Natural killer cell treated with Interleukin-12 subunit alpha and Interleukin-12 subunit beta and Interleukin-15 and Interleukin-18, amount 100 ng/mL, for 72 hours (primary cell): ENCODE results near the gene AKR1B1. TPM values are rescaled to one million over a fixed set of nuclear protein-coding genes. Genes with fewer than 3 reads are reported as not detected.

ENCODE experiments used
- ATAC-seq, 2 donors: fragments of 150-1000 bp; cut with Tn5 transposase in 1 of 2; sonication (Bioruptor Pico), chemical (Tn5 transposase) in 1 of 2; 2 replicates each; pipeline ENCODE4 v1.10.0; 2021
- DNase-seq: peaks from one replicate; pipeline ENCODE4 v3.0.0; 2022; ENCODE audit warnings: low spot score
- H3K27ac Mint-ChIP-seq, 2 donors: 1 replicate in 1 of 2; 2 replicates in 1 of 2; pipeline ENCODE4 v1.8.0; 2022; ENCODE audit warnings: mixed read lengths in 2 of 2, mild to moderate bottlenecking in 1 of 2, moderate library complexity in 1 of 2
- H3K27me3 Mint-ChIP-seq, 2 donors: 1 replicate in 1 of 2; 2 replicates in 1 of 2; pipeline ENCODE4 v1.8.0; 2022; ENCODE audit warnings: mixed read lengths in 2 of 2
- H3K36me3 Mint-ChIP-seq: one replicate; pipeline ENCODE4 v1.8.0; 2022; ENCODE audit warnings: mixed read lengths
- H3K4me1 Mint-ChIP-seq, 2 donors: 1 replicate in 1 of 2; 2 replicates in 1 of 2; pipeline ENCODE4 v1.8.0; 2022; ENCODE audit warnings: low read depth in 2 of 2, mixed read lengths in 2 of 2, mild to moderate bottlenecking in 1 of 2
- H3K4me3 Mint-ChIP-seq: one replicate; pipeline ENCODE4 v1.8.0; 2022; ENCODE audit warnings: mixed read lengths
- H3K9me3 Mint-ChIP-seq: 2 replicates; pipeline ENCODE4 v1.8.0; 2022; ENCODE audit warnings: mixed read lengths
- total RNA-seq, 2 donors: library from RNA; stranded (reverse); gene quantifications; one replicate each; pipeline ENCODE4 v1.2.3, GENCODE V29; 2022

The AKR1B1 gene
- total RNA-seq, 2 donors from 2014 or later: 102 to 115 TPM

- DNase-seq (no peak), ATAC-seq (no peak)
- H3K4me3 Mint-ChIP-seq: no peak overlapping the region
- H3K27me3 Mint-ChIP-seq: peaks cover 24 to 32% of the 10 kb centered on the region in 2 donors
- H3K27ac Mint-ChIP-seq: no peak overlapping the region
- H3K4me1 Mint-ChIP-seq: no peaks in the 10 kb centered on the region
- H3K9me3 Mint-ChIP-seq: no peaks in the 10 kb centered on the region
- no peaks in the 10 kb centered on the region for H3K36me3 Mint-ChIP-seq
These were observed 21.8 kb upstream of the AKR1B1 start for GRCh38 chr7:134480730-134481129.

GRCh38 chr7:134480202-134480601 is 21.3 kb upstream of the AKR1B1 start:
- Mint-ChIP-seq H3K4me1 (no peaks in the 10 kb centered on the region), H3K36me3 (no peaks in the 10 kb centered on the region), H3K4me3 (no peak overlapping the region), H3K27me3 (peaks cover 20 to 27% of the 10 kb centered on the region in 2 donors), H3K27ac (no peak overlapping the region), H3K9me3 (no peaks in the 10 kb centered on the region)
- DNase-seq (no peak), ATAC-seq (no peak)

- DNase-seq: no peak
- H3K36me3 Mint-ChIP-seq: no peaks in the 10 kb centered on the region
- peaks cover 18 to 21% of the 10 kb centered on the region in 2 donors for H3K27me3 Mint-ChIP-seq
- no peak for ATAC-seq
- no peak overlapping the region for H3K4me3 Mint-ChIP-seq
- H3K4me1 Mint-ChIP-seq: no peaks in the 10 kb centered on the region
- H3K9me3 Mint-ChIP-seq: no peaks in the 10 kb centered on the region
- no peak overlapping the region for H3K27ac Mint-ChIP-seq
These were observed 19.8 kb upstream of the AKR1B1 start for GRCh38 chr7:134478707-134479106.

GRCh38 chr7:134477954-134478353 is 19.1 kb upstream of the AKR1B1 start:
- H3K9me3 Mint-ChIP-seq: no peaks in the 10 kb centered on the region
- DNase-seq: no peak
- H3K36me3 Mint-ChIP-seq: no peaks in the 10 kb centered on the region
- H3K27ac Mint-ChIP-seq: no peak overlapping the region
- ATAC-seq: no peak
- no peaks in the 10 kb centered on the region for H3K4me1 Mint-ChIP-seq
- H3K27me3 Mint-ChIP-seq: peaks cover 11 to 21% of the 10 kb centered on the region in 2 donors
- H3K4me3 Mint-ChIP-seq: no peak overlapping the region

- DNase-seq (no peak), ATAC-seq (no peak)
- Mint-ChIP-seq H3K9me3 (no peaks in the 10 kb centered on the region), H3K36me3 (no peaks in the 10 kb centered on the region), H3K4me3 (no peak overlapping the region), H3K27me3 (peaks cover 4 to 25% of the 10 kb centered on the region in 2 donors), H3K4me1 (no peaks in the 10 kb centered on the region), H3K27ac (no peak overlapping the region)
These were observed 17.1 kb upstream of the AKR1B1 start for GRCh38 chr7:134476044-134476443.

- no peaks in the 10 kb centered on the region for H3K4me1 Mint-ChIP-seq
- DNase-seq (no peak), ATAC-seq (no peak)
- H3K4me3 Mint-ChIP-seq: no peak overlapping the region
- no peak overlapping the region for H3K27ac Mint-ChIP-seq
- no peaks in the 10 kb centered on the region for H3K9me3 Mint-ChIP-seq
- H3K36me3 Mint-ChIP-seq: no peaks in the 10 kb centered on the region
- H3K27me3 Mint-ChIP-seq: peaks cover 4 to 25% of the 10 kb centered on the region in 2 donors
These were observed 15.9 kb upstream of the AKR1B1 start for GRCh38 chr7:134474828-134475227.

- no peaks in the 10 kb centered on the region for H3K36me3 Mint-ChIP-seq
- no peaks in the 10 kb centered on the region for H3K4me1 Mint-ChIP-seq
- H3K4me3 Mint-ChIP-seq: no peak overlapping the region
- no peak overlapping the region for H3K27ac Mint-ChIP-seq
- peaks cover 4 to 21% of the 10 kb centered on the region in 2 donors for H3K27me3 Mint-ChIP-seq
- no peaks in the 10 kb centered on the region for H3K9me3 Mint-ChIP-seq
- DNase-seq (no peak), ATAC-seq (no peak)
These were observed 15.0 kb upstream of the AKR1B1 start for GRCh38 chr7:134473861-134474291.

- ATAC-seq (no peak), DNase-seq (no peak)
- H3K27ac Mint-ChIP-seq: no peak overlapping the region
- no peaks in the 10 kb centered on the region for H3K36me3 Mint-ChIP-seq
- H3K9me3 Mint-ChIP-seq: no peaks in the 10 kb centered on the region
- H3K27me3 Mint-ChIP-seq: peaks cover 4 to 21% of the 10 kb centered on the region in 2 donors
- no peaks in the 10 kb centered on the region for H3K4me1 Mint-ChIP-seq
- H3K4me3 Mint-ChIP-seq: no peak overlapping the region
These were observed 13.8 kb upstream of the AKR1B1 start for GRCh38 chr7:134472572-134473244.

GRCh38 chr7:134470864-134471263 is 12.0 kb upstream of the AKR1B1 start:
- ATAC-seq (no peak), DNase-seq (no peak)
- Mint-ChIP-seq H3K27ac (no peak overlapping the region), H3K27me3 (peaks cover 4 to 20% of the 10 kb centered on the region in 2 donors), H3K36me3 (no peaks in the 10 kb centered on the region), H3K4me1 (no peaks in the 10 kb centered on the region), H3K4me3 (no peak overlapping the region), H3K9me3 (no peaks in the 10 kb centered on the region)

- Mint-ChIP-seq H3K4me3 (no peak overlapping the region), H3K36me3 (peaks cover 9% of the 10 kb centered on the region), H3K4me1 (no peaks in the 10 kb centered on the region), H3K27ac (no peak overlapping the region), H3K27me3 (peaks cover 0 to 17% of the 10 kb centered on the region in 2 donors), H3K9me3 (peaks cover 6% of the 10 kb centered on the region)
- DNase-seq: no peak
- no peak for ATAC-seq
These were observed 10.7 kb upstream of the AKR1B1 start for GRCh38 chr7:134469622-134470021.

- H3K4me1 Mint-ChIP-seq: no peaks in the 10 kb centered on the region
- peaks cover 0 to 13% of the 10 kb centered on the region in 2 donors for H3K27me3 Mint-ChIP-seq
- peaks cover 10% of the 10 kb centered on the region for H3K9me3 Mint-ChIP-seq
- H3K36me3 Mint-ChIP-seq: peaks cover 17% of the 10 kb centered on the region
- DNase-seq (no peak), ATAC-seq (peak in 1 of 2 donors; percentile 33)
- no peak overlapping the region for H3K4me3 Mint-ChIP-seq
- H3K27ac Mint-ChIP-seq: no peak overlapping the region
These were observed 9.6 kb upstream of the AKR1B1 start for GRCh38 chr7:134468475-134468874.

- Mint-ChIP-seq H3K4me3 (no peak overlapping the region), H3K36me3 (peaks cover 17% of the 10 kb centered on the region), H3K27me3 (peaks cover 0 to 13% of the 10 kb centered on the region in 2 donors), H3K27ac (no peak overlapping the region), H3K9me3 (peaks cover 10% of the 10 kb centered on the region), H3K4me1 (no peaks in the 10 kb centered on the region)
- DNase-seq (no peak), ATAC-seq (no peak)
These were observed 9.2 kb upstream of the AKR1B1 start for GRCh38 chr7:134468054-134468453.

- H3K9me3 Mint-ChIP-seq: peaks cover 10% of the 10 kb centered on the region
- no peak overlapping the region for H3K27ac Mint-ChIP-seq
- no peak for ATAC-seq
- H3K4me3 Mint-ChIP-seq: no peak overlapping the region
- no peak for DNase-seq
- H3K36me3 Mint-ChIP-seq: peaks cover 17% of the 10 kb centered on the region
- H3K27me3 Mint-ChIP-seq: peaks cover 0 to 6% of the 10 kb centered on the region in 2 donors
- no peaks in the 10 kb centered on the region for H3K4me1 Mint-ChIP-seq
These were observed 6.6 kb upstream of the AKR1B1 start for GRCh38 chr7:134465491-134465890.

GRCh38 chr7:134464496-134464895 is 5.6 kb upstream of the AKR1B1 start:
- DNase-seq (no peak), ATAC-seq (no peak)
- Mint-ChIP-seq H3K36me3 (peaks cover 17% of the 10 kb centered on the region), H3K27ac (no peak overlapping the region), H3K4me3 (no peak overlapping the region), H3K4me1 (peaks cover 6 to 9% of the 10 kb centered on the region in 2 donors), H3K27me3 (peaks cover 0 to 6% of the 10 kb centered on the region in 2 donors), H3K9me3 (peaks cover 10% of the 10 kb centered on the region)

GRCh38 chr7:134463751-134464150 is 4.9 kb upstream of the AKR1B1 start:
- no peak overlapping the region for H3K27ac Mint-ChIP-seq
- peaks cover 11 to 14% of the 10 kb centered on the region in 2 donors for H3K4me1 Mint-ChIP-seq
- peaks cover 10% of the 10 kb centered on the region for H3K9me3 Mint-ChIP-seq
- DNase-seq (no peak), ATAC-seq (no peak)
- peaks cover 17% of the 10 kb centered on the region for H3K36me3 Mint-ChIP-seq
- H3K27me3 Mint-ChIP-seq: peaks cover 0 to 6% of the 10 kb centered on the region in 2 donors
- no peak overlapping the region for H3K4me3 Mint-ChIP-seq
